GM23338 (cell line): ENCODE data around the gene SPPL2A. TPM values are rescaled to one million over a fixed set of nuclear protein-coding genes. Genes with fewer than 3 reads are reported as not detected.
A peak's percentile ranks its signal among the peaks of the same experiment; 100 is the strongest.

Source experiments
- ATAC-seq: fragments of 200-7000 bp; cut with Tn5 transposase; 3 replicates; pipeline ENCODE4 v1.9.1; 2020
- DNase-seq: peaks from one replicate; pipeline ENCODE4 v3.0.0-alpha.2; 2015; ENCODE audit warnings: low spot score
- H2AFZ ChIP-seq: fragments of 200-600 bp; sonication (generic); 2 replicates; pipeline ENCODE4 v1.8.0; 2016; ENCODE audit warnings: antibody characterized with exemption, mild to moderate bottlenecking, moderate library complexity
- H3F3A ChIP-seq: fragments of 200-600 bp; sonication (generic); replicated peaks from 2 replicates; pipeline ENCODE4 v1.8.0; 2017; ENCODE audit warnings: antibody characterized with exemption, mixed run types, low read depth
- H3K27ac ChIP-seq: fragments of 200-600 bp; sonication (generic); 2 replicates; pipeline ENCODE4 v1.6.1; 2016; ENCODE audit warnings: low read depth
- H3K27me3 ChIP-seq: fragments of 200-600 bp; sonication (generic); 2 replicates; pipeline ENCODE4 v1.8.0; 2016; ENCODE audit warnings: mild to moderate bottlenecking, mixed run types, moderate library complexity; ENCODE audit not compliant: insufficient read depth
- H3K36me3 ChIP-seq: fragments of 200-600 bp; sonication (generic); 2 replicates; pipeline ENCODE4 v1.8.0; 2016; ENCODE audit warnings: mild to moderate bottlenecking; ENCODE audit not compliant: insufficient read depth
- H3K4me1 ChIP-seq: fragments of 200-600 bp; sonication (generic); 2 replicates; pipeline ENCODE4 v1.8.0; 2016; ENCODE audit warnings: mild to moderate bottlenecking, moderate library complexity; ENCODE audit not compliant: insufficient read depth
- H3K4me2 ChIP-seq: fragments of 200-600 bp; sonication (generic); 2 replicates; pipeline ENCODE4 v1.7.1; 2017; ENCODE audit warnings: mixed run types
- H3K4me3 ChIP-seq: fragments of 200-600 bp; sonication (generic); 2 replicates; pipeline ENCODE4 v1.6.1; 2016; ENCODE audit warnings: mixed run types
- H3K79me2 ChIP-seq: fragments of 200-600 bp; sonication (generic); replicated peaks from 2 replicates; pipeline ENCODE4 v1.8.0; 2017; ENCODE audit warnings: mild to moderate bottlenecking; ENCODE audit not compliant: insufficient read depth
- H3K9me2 ChIP-seq: fragments of 200-600 bp; sonication (generic); 2 replicates; pipeline ENCODE4 v1.8.0; 2017; ENCODE audit not compliant: insufficient read depth
- H4K20me1 ChIP-seq: fragments of 200-600 bp; sonication (generic); replicated peaks from 2 replicates; pipeline ENCODE4 v1.8.0; 2017; ENCODE audit warnings: mild to moderate bottlenecking; ENCODE audit not compliant: insufficient read depth
- H3K27ac Mint-ChIP-seq: 2 replicates; pipeline ENCODE4 v1.8.0; 2020; ENCODE audit warnings: inconsistent platforms, mild to moderate bottlenecking, moderate library complexity, mixed read lengths
- H3K27me3 Mint-ChIP-seq: 3 replicates; pipeline ENCODE4 v1.8.0; 2022; ENCODE audit warnings: low read depth, mild to moderate bottlenecking, moderate library complexity, mixed read lengths, inconsistent platforms; ENCODE audit not compliant: insufficient read depth, poor library complexity
- H3K36me3 Mint-ChIP-seq: 3 replicates; pipeline ENCODE4 v1.8.0; 2021; ENCODE audit warnings: low read depth, mild to moderate bottlenecking, inconsistent platforms, moderate library complexity, mixed read lengths
- H3K4me1 Mint-ChIP-seq: 3 replicates; pipeline ENCODE4 v1.8.0; 2020; ENCODE audit warnings: mild to moderate bottlenecking, inconsistent platforms, mixed read lengths
- H3K4me3 Mint-ChIP-seq: 3 replicates; pipeline ENCODE4 v1.8.0; 2021; ENCODE audit warnings: moderate library complexity, mild to moderate bottlenecking, inconsistent platforms, mixed read lengths
- H3K9me3 Mint-ChIP-seq: 3 replicates; pipeline ENCODE4 v1.8.0; 2020; ENCODE audit warnings: moderate library complexity, mild to moderate bottlenecking, inconsistent platforms, mixed read lengths
- CREB1 ChIP-seq: fragments of 250-450 bp; sonication (Bioruptor Pico); IDR thresholded peaks from 2 replicates; pipeline ENCODE4 v1.5.0; 2020; ENCODE audit warnings: low read depth, mild to moderate bottlenecking, moderate library complexity
- ETS1 ChIP-seq: IDR thresholded peaks from 2 replicates; pipeline ENCODE4 v1.6.1; 2016; ENCODE audit warnings: antibody characterized with exemption
- EZH2 ChIP-seq: fragments of 200-600 bp; sonication (generic); IDR thresholded peaks from one replicate; pipeline ENCODE4 v1.8.0; 2017; ENCODE audit warnings: antibody characterized with exemption, mild to moderate bottlenecking, low read depth; ENCODE audit not compliant: unreplicated experiment
- EZH2phosphoT487 ChIP-seq: fragments of 200-600 bp; sonication (generic); IDR thresholded peaks from one replicate; pipeline ENCODE4 v1.8.1; 2018; ENCODE audit warnings: antibody characterized with exemption; ENCODE audit not compliant: unreplicated experiment
- JUNB ChIP-seq: IDR thresholded peaks from one replicate; pipeline ENCODE4 v1.6.1; 2016; ENCODE audit warnings: antibody characterized with exemption; ENCODE audit not compliant: unreplicated experiment
- NANOG ChIP-seq: IDR thresholded peaks from 2 replicates; pipeline ENCODE4 v1.6.1; 2016; ENCODE audit warnings: antibody characterized with exemption, borderline replicate concordance
- POLR2AphosphoS5 ChIP-seq: IDR thresholded peaks from 2 replicates; pipeline ENCODE4 v1.6.1; 2016; ENCODE audit warnings: antibody characterized with exemption, low read depth
- REST ChIP-seq: IDR thresholded peaks from one replicate; pipeline ENCODE4 v1.6.1; 2018; ENCODE audit warnings: antibody characterized with exemption; ENCODE audit not compliant: unreplicated experiment
- STAT1 ChIP-seq: IDR thresholded peaks from one replicate; pipeline ENCODE4 v1.6.1; 2016; ENCODE audit warnings: antibody characterized with exemption; ENCODE audit not compliant: unreplicated experiment
- ZNF114 ChIP-seq: fragments of 250-450 bp; sonication (Bioruptor Pico); IDR thresholded peaks from 2 replicates; pipeline ENCODE4 v1.5.0; 2020; ENCODE audit warnings: mild to moderate bottlenecking, moderate library complexity
- ZNF331 ChIP-seq: fragments of 250-450 bp; sonication (Bioruptor Pico); IDR thresholded peaks from 2 replicates; pipeline ENCODE4 v1.5.0; 2020; ENCODE audit warnings: low read depth, mild to moderate bottlenecking, moderate library complexity
- ZNF462 ChIP-seq: fragments of 250-450 bp; sonication (Bioruptor Pico); IDR thresholded peaks from 2 replicates; pipeline ENCODE4 v1.5.0; 2020; ENCODE audit warnings: mild to moderate bottlenecking, moderate library complexity
- polyA plus RNA-seq: library from polyadenylated mRNA; unstranded; fragments of >200 nt; fragmentation: Nextera tagmentation; extraction: Ambion mirVana; gene quantifications from 2 replicates; pipeline ENCODE4 v1.2.1, GENCODE V29; 2016
- total RNA-seq: library from RNA; depleted of rRNA; stranded (reverse); fragments of >200 nt; shearing (Covaris generic); gene quantifications from 2 replicates; pipeline ENCODE4 v1.2.3, GENCODE V29; 2014
- TF ChIP-seq, protein P1 (sequence below), 2 experiments: fragments of 200-600 bp in 1 of 2; sonication (generic) in 1 of 2; conservative IDR thresholded peaks; 2 replicates each; pipeline versions ENCODE4 v1.5.1 to v1.6.1; 2016 to 2017; ENCODE audit warnings: antibody characterized with exemption in 2 of 2, low read depth in 2 of 2, mild to moderate bottlenecking in 2 of 2, moderate library complexity in 1 of 2

Gene SPPL2A
- total and polyA plus RNA-seq, 2 experiments from 2014 or later = 10.9 to 24.1 TPM

DNA sequence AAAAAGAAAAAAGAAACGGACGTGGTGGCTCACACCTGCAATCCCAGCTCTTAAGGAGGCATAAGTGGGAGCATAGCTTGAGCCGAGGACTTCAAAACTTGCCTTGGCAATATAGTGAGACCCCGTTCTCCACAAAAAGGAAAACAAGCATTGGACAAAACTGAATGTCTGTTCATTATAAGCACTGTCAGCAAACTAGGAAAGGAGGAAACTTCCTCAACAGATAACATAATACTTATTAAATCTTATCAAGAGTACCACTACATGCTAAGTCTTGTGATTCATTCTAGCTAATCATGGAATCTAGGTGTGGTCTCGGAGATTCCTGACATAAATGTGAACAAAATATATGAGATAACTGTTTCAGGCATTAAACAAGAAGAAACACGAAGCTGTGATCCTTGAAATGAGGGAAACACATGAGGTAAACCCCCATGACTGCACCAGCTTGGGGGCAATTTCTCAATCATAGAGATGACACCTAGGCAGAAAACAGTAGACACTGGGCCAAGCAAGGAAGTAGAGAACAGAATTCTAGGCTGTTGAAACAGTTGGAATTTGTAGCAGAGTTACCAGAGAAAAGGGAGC, 112.3 kb downstream of the SPPL2A start:
- no peak for DNase-seq
- TF ChIP-seq STAT1 (no peak), ZNF331 (CRISPR knock-in tag) (no peak), ETS1 (no peak), EZH2phosphoT487 (no peak), NANOG (no peak), REST (no peak), EZH2 (no peak), CREB1 (CRISPR knock-in tag) (no peak), ZNF462 (CRISPR knock-in tag) (no peak), POLR2AphosphoS5 (no peak), ZNF114 (CRISPR knock-in tag) (no peak), JUNB (no peak)
- TF ChIP-seq, protein P1, sequence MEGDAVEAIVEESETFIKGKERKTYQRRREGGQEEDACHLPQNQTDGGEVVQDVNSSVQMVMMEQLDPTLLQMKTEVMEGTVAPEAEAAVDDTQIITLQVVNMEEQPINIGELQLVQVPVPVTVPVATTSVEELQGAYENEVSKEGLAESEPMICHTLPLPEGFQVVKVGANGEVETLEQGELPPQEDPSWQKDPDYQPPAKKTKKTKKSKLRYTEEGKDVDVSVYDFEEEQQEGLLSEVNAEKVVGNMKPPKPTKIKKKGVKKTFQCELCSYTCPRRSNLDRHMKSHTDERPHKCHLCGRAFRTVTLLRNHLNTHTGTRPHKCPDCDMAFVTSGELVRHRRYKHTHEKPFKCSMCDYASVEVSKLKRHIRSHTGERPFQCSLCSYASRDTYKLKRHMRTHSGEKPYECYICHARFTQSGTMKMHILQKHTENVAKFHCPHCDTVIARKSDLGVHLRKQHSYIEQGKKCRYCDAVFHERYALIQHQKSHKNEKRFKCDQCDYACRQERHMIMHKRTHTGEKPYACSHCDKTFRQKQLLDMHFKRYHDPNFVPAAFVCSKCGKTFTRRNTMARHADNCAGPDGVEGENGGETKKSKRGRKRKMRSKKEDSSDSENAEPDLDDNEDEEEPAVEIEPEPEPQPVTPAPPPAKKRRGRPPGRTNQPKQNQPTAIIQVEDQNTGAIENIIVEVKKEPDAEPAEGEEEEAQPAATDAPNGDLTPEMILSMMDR (conservative IDR thresholded peaks at IDR 0.05; ENCODE audit: low read depth in 2 of 2) = no peak
- H3K27ac Mint-ChIP-seq = peak overlapping the region; percentile 55; the same call in 1 of the 2 replicates

More for the DNA sequence above, 112.3 kb downstream of the SPPL2A start:
- H3K27me3 ChIP-seq = no peaks in the 10 kb centered on the region
- H3F3A ChIP-seq = no peaks in the 10 kb centered on the region
- no peaks in the 10 kb centered on the region for H3K9me2 ChIP-seq
- Mint-ChIP-seq H3K4me1 (peaks cover 7% of the 10 kb centered on the region; the same call in 2 of the 3 replicates), H3K36me3 (peaks cover 73% of the 10 kb centered on the region), H3K27me3 (peaks cover 8% of the 10 kb centered on the region), H3K9me3 (no peaks in the 10 kb centered on the region), H3K4me3 (no peak overlapping the region)
- H3K79me2 ChIP-seq = peaks cover 8% of the 10 kb centered on the region
- H4K20me1 ChIP-seq = peaks cover 5% of the 10 kb centered on the region; the same call in 1 of the 2 replicates
- H3K4me1 ChIP-seq = no peaks in the 10 kb centered on the region; the same call in 1 of the 2 replicates
- H3K27ac ChIP-seq = peak overlapping the region; percentile 63; the same call in 1 of the 2 replicates
- no peak overlapping the region for H3K4me2 ChIP-seq
- peaks cover 17% of the 10 kb centered on the region; the same call in 1 of the 2 replicates for H3K36me3 ChIP-seq
- H2AFZ ChIP-seq = no peak overlapping the region
- ATAC-seq = no peak
- H3K4me3 ChIP-seq = no peak overlapping the region
